HG02970 (cell line): ENCODE measurements around the gene POU2AF1.
A peak's percentile ranks its signal among the peaks of the same experiment; 100 is the strongest.

Experiments
- ATAC-seq: cut with Tn5 transposase; IDR thresholded peaks from one replicate; pipeline ENCODE4 v1.9.1; 2021; ENCODE audit warnings: mild to moderate bottlenecking, moderate library complexity, moderate number of reproducible peaks; ENCODE audit not compliant: unreplicated experiment, low FRiP score

The POU2AF1 gene

DNA sequence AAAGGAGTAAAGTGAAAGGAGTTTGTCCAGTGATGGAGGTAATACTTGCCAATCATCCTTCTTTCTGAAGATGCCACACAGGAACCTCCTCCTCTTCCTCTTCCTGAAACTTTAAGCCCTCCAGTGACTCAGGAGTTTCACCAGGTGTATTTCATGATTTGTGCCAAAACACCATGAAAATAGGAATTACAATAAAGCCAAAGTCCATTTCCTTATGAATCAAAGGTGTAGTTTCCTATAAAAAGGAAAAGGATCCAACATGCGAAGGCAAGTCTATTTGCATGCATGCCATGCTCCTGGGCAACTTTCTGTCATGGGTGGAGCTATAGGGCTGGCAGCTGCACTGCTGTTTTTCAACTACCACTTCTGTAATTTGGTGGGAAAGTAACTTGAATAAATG is 9.8 kb upstream of the POU2AF1 start:
- no peak for ATAC-seq

DNA sequence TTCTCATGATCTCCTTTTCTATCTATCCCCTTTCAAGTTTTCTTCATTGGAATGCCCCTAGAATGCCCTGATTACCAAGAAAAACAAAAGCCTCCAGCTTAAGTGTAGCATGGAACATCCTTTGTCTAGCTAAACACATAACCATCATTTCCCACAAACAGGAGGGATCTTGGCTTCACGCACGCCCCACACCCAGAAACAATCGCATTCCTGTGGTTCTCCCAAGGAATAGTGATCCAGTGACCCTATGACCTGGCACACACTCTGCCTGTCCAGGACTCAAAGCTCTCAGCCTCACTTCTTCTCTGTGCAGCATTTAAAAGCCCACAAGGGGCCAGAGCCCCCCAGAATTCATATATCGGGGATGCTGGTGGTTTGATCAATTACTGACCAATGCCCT is 9.3 kb upstream of the POU2AF1 start:
- no peak for ATAC-seq

DNA sequence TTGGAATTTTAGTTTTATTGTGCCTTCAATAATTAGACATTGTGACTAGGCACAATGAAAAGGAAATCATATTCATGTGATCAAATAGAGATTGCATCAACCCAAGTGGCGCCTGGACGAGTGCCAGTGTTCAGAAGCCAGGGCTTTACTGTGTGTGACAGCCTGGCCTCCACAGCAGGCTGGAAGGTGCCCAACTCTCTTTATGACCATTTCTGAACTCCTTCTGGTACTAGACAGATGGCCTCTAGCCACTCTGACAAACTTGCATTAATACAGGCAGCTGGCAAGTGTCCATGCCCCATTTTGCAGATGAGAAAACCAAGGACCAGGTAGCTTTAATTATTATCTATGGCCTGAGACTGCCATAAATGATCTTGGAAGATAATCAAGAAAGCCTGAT is 8.3 kb upstream of the POU2AF1 start:
- no peak for ATAC-seq

DNA sequence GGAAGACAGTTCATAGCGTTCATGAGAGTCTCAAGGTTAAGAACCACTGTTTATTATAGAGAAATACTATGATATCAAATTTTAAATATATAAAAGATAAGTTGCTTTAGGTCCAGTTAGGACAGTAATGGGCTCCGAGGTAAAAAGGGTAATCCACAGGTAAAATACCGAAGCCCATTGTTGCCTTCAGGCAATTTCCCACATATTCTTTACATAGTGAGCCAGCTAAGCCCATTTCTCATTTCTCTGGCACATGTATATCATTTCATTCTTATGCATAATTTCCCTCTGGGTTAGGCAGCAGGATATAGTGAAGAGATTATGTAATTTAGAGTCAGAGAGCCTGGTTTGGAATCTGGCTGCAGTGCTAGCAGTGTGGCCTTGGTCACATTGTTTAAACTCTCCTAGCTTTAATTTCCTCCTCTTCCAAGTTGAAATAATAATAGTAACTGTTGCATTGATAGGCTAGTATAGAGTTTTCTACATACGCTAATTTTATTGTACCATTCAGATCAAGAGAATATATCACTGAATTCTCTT is 7.6 kb upstream of the POU2AF1 start:
- ATAC-seq, result no peak

DNA sequence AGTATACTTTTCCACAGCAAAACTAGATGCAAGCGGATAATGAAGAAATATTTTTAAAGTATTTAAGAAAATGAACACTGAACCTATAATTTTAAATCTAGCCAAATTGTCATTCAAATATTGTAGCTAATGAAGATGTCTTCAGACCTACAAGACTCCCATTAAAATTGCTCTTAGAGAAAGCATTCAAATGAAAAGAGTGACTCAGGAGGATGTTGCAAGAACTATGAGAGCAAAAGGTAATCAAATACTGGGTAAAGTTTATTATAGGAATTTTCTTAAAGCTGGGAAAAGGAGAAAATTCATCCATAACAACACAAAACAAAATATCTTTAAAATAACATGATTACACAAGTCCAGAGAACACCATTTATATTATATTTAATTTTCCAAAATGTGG is 5.4 kb upstream of the POU2AF1 start:
- ATAC-seq, result no peak

DNA sequence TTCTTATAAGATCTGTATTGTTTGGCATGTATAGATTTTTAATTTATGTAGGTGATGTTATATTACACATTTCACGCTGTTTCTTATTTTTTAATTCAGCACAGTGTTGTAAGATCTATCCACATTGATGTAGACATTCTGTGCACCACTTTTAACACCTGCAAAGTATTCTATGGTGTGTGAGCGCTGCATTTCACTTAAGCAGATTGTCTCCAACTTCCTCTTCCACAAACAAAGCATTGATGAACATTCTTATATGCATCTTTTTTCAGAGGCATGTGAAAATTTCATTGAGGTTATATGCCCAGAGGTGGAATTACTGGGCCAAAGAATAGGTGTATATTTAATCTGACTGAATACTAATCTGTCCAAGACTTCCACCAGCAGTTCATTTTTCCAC is 3.4 kb upstream of the POU2AF1 start:
- no peak for ATAC-seq

DNA sequence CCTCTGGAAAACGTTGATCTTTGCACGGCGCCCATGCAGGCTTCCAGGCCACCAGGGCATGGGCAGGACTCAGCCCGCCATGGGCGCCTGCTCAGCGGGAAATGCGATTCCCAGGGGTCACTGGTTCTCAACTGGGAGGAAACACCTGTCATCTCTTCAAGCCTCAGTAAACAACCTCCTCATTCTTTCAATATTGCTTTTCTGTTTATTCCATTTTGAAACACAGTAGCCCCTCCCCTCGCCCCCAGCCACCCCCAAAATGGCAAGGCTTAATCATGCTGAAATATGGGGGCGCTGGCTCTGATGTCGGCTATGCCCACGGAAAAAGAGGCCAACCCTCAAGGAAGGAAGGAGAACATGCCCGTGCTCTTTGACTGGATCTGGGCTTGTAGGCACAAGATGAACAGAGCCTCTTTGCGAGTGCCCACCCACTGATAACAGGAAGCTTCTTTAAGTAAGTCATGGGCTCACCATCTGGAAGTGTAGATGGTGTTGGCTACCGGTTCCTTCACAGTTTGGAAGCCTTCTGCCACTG is 594 bp upstream of the POU2AF1 start:
- peak; percentile 1 for ATAC-seq

DNA sequence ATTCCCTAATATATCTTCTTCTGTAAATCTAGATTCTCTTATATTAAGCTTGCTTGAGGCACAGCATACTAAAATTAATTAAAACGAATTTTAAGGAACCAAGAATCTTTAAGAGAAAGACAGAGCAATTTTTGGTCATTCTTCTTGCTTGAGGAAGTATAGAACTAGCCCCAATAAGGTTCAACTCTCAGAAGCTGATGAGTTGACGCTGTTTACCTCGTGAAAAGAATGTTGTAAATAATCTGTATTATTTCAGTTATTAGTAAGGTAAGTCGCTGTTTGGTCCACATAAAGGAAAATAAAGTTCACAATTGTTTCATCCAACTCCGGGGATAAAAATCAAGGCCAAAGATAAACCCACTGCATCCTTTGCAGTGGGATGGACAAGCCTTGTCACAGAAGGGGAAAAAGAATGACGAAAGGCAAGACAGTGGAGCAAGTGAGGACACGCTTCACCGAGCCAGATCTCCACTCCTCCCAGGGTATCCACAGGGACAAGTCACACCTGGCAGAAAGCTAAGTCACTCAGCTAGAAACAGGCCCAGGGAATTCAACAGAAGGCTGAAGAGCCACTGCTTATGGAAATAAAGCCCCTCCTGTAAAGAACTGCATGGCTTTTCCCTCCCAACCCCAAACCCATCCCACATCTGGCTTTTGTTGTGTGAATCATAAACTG is 752 bp downstream of the POU2AF1 start:
- peak; percentile 16 for ATAC-seq

DNA sequence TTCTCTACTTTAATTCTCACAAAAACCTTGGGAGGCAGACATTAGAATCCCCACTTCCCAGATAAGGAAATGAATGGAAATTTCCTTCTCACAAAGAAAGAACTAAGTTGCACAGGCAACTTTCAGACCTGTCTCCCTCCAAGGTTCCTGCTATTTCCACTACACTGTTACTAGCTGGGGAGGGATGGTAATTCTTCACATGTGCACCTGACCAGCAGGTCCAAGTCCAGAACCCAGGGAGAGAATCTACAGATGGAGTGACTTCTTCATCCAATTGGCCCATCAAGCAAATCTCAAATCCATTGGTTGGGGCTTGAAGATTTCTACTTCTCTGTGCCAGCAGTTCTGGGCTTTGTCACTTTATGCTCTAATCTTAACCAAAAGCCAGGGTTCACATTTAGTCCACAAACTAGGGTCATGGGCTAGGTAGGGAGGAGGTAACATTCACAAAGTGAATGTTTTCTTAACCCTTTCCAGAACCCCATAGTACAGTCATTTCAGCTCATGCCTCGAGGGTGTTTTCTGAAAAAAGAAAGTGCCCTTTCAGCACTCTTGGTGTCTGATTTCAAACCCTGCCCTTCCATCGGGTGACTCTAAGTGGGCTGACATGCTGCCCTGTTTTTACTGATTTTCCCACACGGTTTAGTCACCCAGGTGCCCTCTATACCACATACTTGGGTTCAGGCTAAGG is 2.7 kb downstream of the POU2AF1 start:
- ATAC-seq, result no peak

DNA sequence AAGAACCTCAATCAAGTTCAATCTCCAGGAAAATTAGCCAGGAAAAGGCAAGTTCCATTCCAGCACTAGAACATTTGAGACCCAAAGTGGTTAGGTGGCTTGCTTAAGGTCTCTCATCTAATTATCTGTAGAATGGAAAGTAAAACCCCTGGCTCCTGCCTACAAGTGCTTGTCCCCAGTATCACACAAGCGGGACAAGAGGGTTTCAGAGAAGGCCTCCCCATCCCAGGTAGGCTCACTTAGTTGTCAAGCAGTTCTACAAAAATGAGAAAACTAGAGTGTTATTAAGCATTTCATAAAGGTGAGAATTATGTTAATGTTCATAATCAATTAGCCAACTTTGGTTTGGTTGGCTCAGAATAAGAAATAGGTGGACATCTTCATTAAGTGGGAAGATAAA is 5.5 kb downstream of the POU2AF1 start:
- no peak for ATAC-seq

DNA sequence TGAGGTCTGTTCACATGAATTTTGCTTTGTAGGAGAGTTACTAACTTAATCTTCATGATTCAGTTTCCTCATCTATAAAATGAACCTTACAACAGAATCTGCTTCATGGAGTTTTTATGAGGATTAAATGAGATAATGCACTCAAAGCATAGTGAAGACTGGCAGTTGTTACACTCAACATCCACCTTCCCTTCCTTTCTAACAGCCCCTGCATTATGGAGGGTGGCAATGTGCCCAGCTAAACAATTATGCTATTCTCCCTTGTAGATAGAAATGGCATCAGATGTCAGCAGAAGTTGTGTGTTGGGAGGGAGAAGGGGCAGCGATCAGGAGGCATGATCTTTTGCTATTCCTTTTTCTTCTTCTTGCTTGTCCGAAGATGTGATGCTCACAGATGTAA is 6.5 kb downstream of the POU2AF1 start:
- ATAC-seq, result no peak

DNA sequence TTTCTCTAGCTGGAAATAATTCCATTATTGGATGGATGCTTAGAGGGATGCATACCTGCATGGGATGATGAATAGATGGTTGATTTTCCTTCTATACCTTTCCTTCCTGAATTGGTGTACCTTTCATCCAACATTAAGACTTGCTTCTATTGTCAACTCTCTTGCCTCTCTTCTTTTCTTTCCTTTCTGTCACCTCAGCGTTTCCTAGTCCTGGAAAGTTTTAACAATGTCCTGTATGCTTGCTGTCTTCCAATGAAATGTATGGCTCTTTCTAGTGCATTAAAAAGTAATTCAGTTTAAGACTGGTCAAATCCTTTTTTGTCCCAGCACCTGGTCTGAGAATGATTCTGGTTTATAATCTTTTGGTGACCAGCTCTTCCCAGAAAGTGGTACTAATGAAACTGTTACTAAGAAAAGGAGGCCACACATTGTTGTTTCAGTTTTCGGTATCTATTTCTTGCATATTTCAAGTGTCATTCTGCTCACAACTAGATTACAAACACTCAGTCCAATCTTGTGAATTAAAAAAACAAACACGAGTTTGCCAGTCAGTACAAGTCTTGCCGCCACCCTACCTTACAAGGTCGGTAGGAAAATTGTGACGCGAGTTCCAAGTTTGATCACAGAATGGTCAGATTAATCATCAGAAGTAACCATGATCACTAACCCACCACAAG is 8.0 kb downstream of the POU2AF1 start:
- ATAC-seq, result no peak

DNA sequence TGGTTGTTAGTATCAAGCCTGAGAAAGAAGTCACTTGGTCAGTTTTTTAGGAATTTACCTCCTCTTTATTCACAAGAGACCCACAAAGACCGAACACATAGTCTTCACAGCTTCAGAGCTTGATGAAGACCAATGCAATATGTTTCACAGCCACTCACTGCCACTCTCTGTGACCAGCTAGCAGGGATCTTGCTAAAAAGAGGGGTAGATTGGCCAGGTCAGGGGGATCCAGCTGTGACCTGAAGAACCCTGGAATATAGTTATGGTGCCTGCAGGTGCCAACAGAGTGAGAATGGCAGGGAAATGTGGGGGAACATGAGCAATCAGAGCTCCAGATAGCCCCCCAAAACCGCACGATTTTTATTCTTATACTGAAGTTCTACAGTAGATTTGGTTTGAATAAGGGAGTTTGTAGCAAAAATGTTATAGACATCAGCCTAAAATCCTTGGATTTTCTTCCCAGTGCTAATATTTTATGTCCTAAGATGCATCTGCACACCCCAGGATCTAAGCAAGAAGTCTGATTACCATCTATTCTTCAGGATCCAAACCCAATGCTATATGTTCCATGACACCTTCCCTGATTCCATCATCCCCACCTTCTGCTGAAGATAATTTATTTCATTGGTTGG is 8.7 kb downstream of the POU2AF1 start:
- no peak for ATAC-seq

DNA sequence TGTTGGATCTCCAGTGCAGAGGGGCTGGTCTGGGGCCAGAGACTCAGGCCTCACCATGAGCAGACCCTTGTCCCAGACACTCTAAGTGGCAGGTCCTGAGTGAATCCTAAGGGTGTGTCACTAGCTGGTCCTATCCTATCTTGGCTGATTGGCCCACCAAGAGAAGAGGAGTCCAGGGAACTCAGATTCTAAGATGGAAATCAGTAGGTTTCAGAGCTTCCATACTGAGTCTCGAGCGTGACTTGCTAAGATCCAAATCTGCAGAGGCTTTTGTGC is 10.9 kb downstream of the POU2AF1 start:
- ATAC-seq, result no peak

DNA sequence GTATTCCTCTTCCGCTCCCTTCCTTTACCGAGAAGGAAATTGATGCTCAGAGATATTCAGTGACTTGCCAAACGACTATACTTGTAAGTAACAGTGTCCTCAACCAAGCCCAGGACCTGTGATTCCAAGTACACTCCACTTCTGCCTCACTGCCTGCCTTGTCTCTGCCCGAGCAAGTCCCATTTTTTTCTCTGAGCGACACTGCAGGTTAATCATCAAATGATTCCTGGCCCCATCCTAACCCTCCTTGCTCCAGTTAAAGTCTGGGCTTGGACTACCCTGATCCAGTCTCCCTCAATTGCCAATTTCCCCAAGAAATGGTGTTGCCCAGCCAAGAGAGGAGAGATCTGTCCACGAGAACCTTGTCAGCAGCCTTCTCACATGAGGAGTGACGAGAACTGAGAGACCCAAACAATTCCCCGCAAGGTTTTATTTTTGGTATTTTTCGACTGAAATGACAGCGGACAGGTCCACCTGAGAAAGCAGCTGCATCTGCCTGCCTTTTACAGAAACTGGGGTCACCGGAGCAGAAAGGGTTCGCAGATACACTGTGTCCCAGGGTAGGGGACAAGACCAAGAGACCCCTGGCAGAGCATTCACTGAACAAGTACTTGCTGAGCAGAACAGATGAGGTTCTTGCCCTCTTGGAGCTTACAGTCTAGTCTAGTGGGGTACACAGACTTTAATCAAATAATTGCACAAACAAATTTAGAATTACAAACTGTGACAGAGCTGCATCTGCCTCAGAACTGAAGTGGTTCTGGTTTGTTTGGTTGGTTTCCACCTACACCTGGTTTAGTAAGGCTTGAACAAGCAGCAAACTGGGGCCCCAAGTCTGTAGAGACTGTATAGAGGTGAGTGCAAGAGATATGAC is 11.4 kb downstream of the POU2AF1 start:
- peak; percentile 33 for ATAC-seq

DNA sequence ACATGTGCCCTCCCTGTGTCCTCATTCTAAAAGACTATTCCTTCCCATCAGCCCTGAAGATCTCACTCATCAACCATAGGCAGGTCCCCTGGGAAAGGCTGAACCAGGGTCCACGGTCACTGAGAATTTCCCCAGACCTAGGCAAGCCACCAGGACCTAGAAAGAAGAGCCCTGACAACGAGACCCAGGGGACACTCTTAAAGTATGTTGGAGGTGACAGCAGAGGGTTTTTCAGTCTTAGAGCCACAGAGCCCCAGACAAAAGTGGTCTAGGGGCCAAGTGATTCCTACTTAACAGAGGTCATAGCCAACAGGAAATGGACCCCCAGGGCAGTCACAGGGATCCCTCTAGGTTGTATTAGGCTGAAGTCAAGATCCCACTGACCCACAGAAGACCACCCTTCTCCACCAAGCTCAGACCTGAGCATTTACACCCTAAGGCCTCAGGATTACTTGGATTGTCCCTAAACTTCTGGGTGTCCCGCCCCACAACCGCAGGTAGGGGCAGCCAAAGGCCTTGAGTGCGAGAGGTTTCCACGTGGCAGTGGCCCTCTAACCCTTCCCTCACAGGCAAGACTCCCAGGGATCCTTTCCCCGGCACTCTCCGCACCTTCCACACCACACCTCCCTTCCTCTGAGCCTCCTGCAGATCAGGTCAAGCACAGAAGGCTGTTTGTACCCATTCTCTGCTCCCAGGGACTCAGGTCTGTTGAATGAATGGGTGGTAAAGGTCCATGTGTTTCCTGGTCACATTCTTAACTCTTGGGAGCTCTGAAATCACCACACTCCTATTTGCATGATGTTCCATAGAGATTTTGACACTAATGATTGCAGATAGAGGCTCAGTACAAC is 12.3 kb downstream of the POU2AF1 start:
- ATAC-seq, result no peak

DNA sequence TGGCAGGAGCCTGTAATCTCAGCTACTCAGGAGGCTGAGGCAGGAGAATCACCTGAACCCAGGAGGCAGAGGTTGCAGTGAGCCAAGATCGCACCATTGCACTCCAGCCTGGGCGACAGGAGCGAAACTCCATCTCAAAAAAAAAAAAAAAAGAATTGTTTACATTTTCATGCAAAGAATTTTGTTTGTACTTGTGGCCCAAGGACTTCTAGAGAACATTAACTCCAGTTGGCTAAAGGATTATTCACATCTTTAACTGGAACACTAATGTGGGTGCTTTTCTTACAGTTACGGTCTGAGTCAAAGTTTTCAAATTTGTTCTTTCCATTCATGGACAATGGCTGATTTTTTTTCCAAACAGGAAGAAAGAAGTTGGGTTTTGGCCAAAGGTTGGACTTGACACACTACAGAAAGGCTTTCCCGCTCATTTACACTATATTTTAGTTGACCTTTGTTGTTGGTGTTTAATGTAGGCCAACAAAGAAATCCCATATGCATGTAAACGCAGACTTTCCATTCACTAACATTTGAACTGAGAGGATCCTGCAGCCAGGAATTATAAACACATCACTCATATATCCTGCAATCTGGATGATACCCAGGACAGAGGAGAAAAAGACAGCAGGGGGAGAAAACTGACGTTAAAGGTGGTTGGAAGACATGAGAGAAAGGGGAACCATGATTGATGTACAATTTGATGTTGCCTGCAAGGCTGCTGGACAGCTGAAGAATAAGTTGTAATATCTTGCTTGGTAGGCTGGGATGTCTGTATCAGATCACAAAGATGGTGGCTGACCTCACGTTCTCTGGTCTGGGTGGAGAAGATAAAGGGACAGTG is 13.1 kb downstream of the POU2AF1 start:
- no peak for ATAC-seq

DNA sequence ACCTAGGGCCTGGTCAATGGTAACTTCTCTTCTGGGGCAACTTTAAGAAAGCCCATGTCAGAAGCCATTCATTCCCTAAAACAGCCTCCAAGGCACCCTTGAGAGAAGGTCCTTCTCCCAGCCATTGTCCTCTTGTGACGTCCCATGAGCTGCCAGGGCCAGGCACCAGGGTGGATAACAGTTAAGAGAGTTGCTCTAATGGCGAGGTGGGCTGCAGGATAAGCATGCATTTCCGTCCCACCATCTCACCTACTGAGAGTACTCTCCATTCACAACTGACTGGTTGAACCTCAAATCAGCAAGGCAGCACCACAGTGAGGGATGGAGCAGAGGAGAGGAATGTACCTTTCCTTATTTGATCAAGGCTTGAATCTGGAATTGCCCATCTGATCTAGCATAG is 14.6 kb downstream of the POU2AF1 start:
- ATAC-seq, result no peak
